GM23248 (cell line): Measurements from ENCODE around the gene SCN4A. TPM values are rescaled to one million over a fixed set of nuclear protein-coding genes. Genes with fewer than 3 reads are reported as not detected.
A peak's percentile ranks its signal among the peaks of the same experiment; 100 is the strongest.

ENCODE experiments used
- DNase-seq: peaks from one replicate; pipeline ENCODE4 v3.0.0-alpha.2; 2015
- H2AFZ ChIP-seq: fragments of 200-600 bp; sonication (generic); 2 replicates; pipeline ENCODE4 v1.6.1; 2016; ENCODE audit warnings: antibody characterized with exemption
- H3F3A ChIP-seq: fragments of 200-600 bp; sonication (generic); 2 replicates; pipeline ENCODE4 v1.6.1; 2016; ENCODE audit warnings: mild to moderate bottlenecking, antibody characterized with exemption, mixed run types; ENCODE audit not compliant: insufficient read depth
- H3K27ac ChIP-seq: fragments of 200-600 bp; sonication (generic); 2 replicates; pipeline ENCODE4 v1.5.1; 2016; ENCODE audit warnings: mild to moderate bottlenecking
- H3K27me3 ChIP-seq: fragments of 200-600 bp; sonication (generic); replicated peaks from 2 replicates; pipeline ENCODE4 v1.6.1; 2016; ENCODE audit warnings: mild to moderate bottlenecking; ENCODE audit not compliant: insufficient read depth
- H3K36me3 ChIP-seq: fragments of 200-600 bp; sonication (generic); 2 replicates; pipeline ENCODE4 v1.6.1; 2016; ENCODE audit warnings: low read depth, mild to moderate bottlenecking
- H3K4me1 ChIP-seq: fragments of 200-600 bp; sonication (generic); 2 replicates; pipeline ENCODE4 v1.6.1; 2016; ENCODE audit warnings: mild to moderate bottlenecking; ENCODE audit not compliant: insufficient read depth
- H3K4me2 ChIP-seq: fragments of 200-600 bp; sonication (generic); one replicate; pipeline ENCODE4 v1.6.1; 2016; ENCODE audit warnings: mild to moderate bottlenecking; ENCODE audit not compliant: unreplicated experiment
- H3K4me3 ChIP-seq: fragments of 200-600 bp; sonication (generic); 2 replicates; pipeline ENCODE4 v1.5.1; 2016; ENCODE audit warnings: mild to moderate bottlenecking
- H3K79me2 ChIP-seq: fragments of 200-600 bp; sonication (generic); 2 replicates; pipeline ENCODE4 v1.6.1; 2016; ENCODE audit warnings: mild to moderate bottlenecking; ENCODE audit not compliant: insufficient read depth
- H3K9ac ChIP-seq: fragments of 200-600 bp; sonication (generic); 2 replicates; pipeline ENCODE4 v1.6.1; 2016; ENCODE audit warnings: mild to moderate bottlenecking
- H3K9me2 ChIP-seq: fragments of 200-600 bp; sonication (generic); 2 replicates; pipeline ENCODE4 v1.6.1; 2016; ENCODE audit warnings: mixed run types, mild to moderate bottlenecking, moderate library complexity; ENCODE audit not compliant: insufficient read depth
- H3K9me3 ChIP-seq: fragments of 200-600 bp; sonication (generic); one replicate; pipeline ENCODE4 v1.6.1; 2017; ENCODE audit warnings: low read depth
- H4K20me1 ChIP-seq: fragments of 200-600 bp; sonication (generic); 2 replicates; pipeline ENCODE4 v1.6.0; 2016; ENCODE audit not compliant: insufficient read depth
- EZH2 ChIP-seq: fragments of 200-600 bp; sonication (generic); IDR thresholded peaks from 2 replicates; pipeline ENCODE4 v1.6.1; 2018; ENCODE audit warnings: antibody characterized with exemption, mild to moderate bottlenecking; ENCODE audit not compliant: insufficient read depth, poor library complexity, severe bottlenecking
- EZH2phosphoT487 ChIP-seq: fragments of 200-600 bp; sonication (generic); IDR thresholded peaks from 2 replicates; pipeline ENCODE4 v1.6.1; 2018; ENCODE audit warnings: antibody characterized with exemption, moderate library complexity, mild to moderate bottlenecking, low read depth; ENCODE audit not compliant: insufficient read depth
- WGBS, 2 experiments: methylation state at CpG; one replicate each; pipeline ENCODE4 v1.1.6; 2015 to 2017; ENCODE audit warnings: low lambda C conversion rate in 2 of 2, low coverage in 1 of 2; ENCODE audit errors: missing lambda C conversion rate in 2 of 2; 5-methylcytosine and 5-hydroxymethylcytosine counted together
- in situ Hi-C: fragments of 300-500 bp; cut with MboI; formaldehyde crosslinking; loops from 2 replicates; pipeline ENCODE4 v1.15.0; 2020
- polyA plus RNA-seq: library from polyadenylated mRNA; unstranded; fragments of >200 nt; fragmentation: Nextera tagmentation; extraction: Ambion mirVana; gene quantifications from 2 replicates; pipeline ENCODE4 v1.2.1, GENCODE V29; 2016
- total RNA-seq: library from RNA; depleted of rRNA; stranded (reverse); fragments of >200 nt; shearing (Covaris generic); gene quantifications from 2 replicates; pipeline ENCODE4 v1.2.3, GENCODE V29; 2014

SCN4A gene
- total and polyA plus RNA-seq, 2 experiments from 2014 or later: not detected

- Histone ChIP-seq H3K27me3 (no peaks in the 10 kb centered on the region), H3K4me1 (peaks cover 20% of the 10 kb centered on the region), H3K9ac (no peak overlapping the region), H3K4me3 (no peak overlapping the region), H2AFZ (no peak overlapping the region), H3K4me2 (no peak overlapping the region), H3K79me2 (no peaks in the 10 kb centered on the region), H3F3A (0 out of 2 replicates have a peak, but pooled peaks cover 5% of the 10 kb centered on the region), H3K9me2 (no peaks in the 10 kb centered on the region), H3K27ac (no peak overlapping the region), H3K9me3 (no peaks in the 10 kb centered on the region), H3K36me3 (no peaks in the 10 kb centered on the region), H4K20me1 (no peaks in the 10 kb centered on the region)
- no peak for DNase-seq
- in situ Hi-C loops: no loop called here
- 90 to 98% methylated on average over 2 of the region's 2 CpGs for WGBS, 2 experiments
- TF ChIP-seq EZH2: no peak
- TF ChIP-seq EZH2phosphoT487: no peak
Measured at GRCh38 chr17:63975541-63976092, 2.9 kb upstream of the SCN4A start.

GRCh38 chr17:63974594-63975192 is 2.0 kb upstream of the SCN4A start:
- 0 out of 2 replicates have a peak, but pooled peaks cover 5% of the 10 kb centered on the region for H3F3A ChIP-seq
- H3K4me3 ChIP-seq: no peak overlapping the region
- peak overlapping the region; percentile 26 for H3K27ac ChIP-seq
- H3K36me3 ChIP-seq: no peaks in the 10 kb centered on the region
- no peaks in the 10 kb centered on the region for H3K79me2 ChIP-seq
- 58 to 63% methylated on average over 10 of the region's 10 CpGs for WGBS, 2 experiments
- H3K9me3 ChIP-seq: no peaks in the 10 kb centered on the region
- H4K20me1 ChIP-seq: no peaks in the 10 kb centered on the region
- DNase-seq: peak; percentile 89
- H3K9ac ChIP-seq: no peak overlapping the region
- H2AFZ ChIP-seq: no peak overlapping the region
- no peaks in the 10 kb centered on the region for H3K9me2 ChIP-seq
- H3K27me3 ChIP-seq: no peaks in the 10 kb centered on the region
- H3K4me1 ChIP-seq: peaks cover 13% of the 10 kb centered on the region
- TF ChIP-seq EZH2phosphoT487 (no peak), EZH2 (no peak)
- in situ Hi-C loops: no loop called here
- peak overlapping the region; percentile 50 for H3K4me2 ChIP-seq

- in situ Hi-C loops: no loop called here
- Histone ChIP-seq H3K27me3 (no peaks in the 10 kb centered on the region), H3K4me3 (no peak overlapping the region), H3F3A (0 out of 2 replicates have a peak, but pooled peaks cover 5% of the 10 kb centered on the region), H3K27ac (peak overlapping the region; percentile 26), H3K4me2 (peak overlapping the region; percentile 50), H2AFZ (no peak overlapping the region), H4K20me1 (no peaks in the 10 kb centered on the region), H3K9me2 (no peaks in the 10 kb centered on the region), H3K9me3 (no peaks in the 10 kb centered on the region), H3K36me3 (no peaks in the 10 kb centered on the region), H3K4me1 (peaks cover 13% of the 10 kb centered on the region), H3K79me2 (no peaks in the 10 kb centered on the region), H3K9ac (no peak overlapping the region)
- TF ChIP-seq EZH2phosphoT487 (no peak), EZH2 (no peak)
- DNase-seq: peak; percentile 65
- WGBS, 2 experiments: 62 to 66% methylated on average over 11 to 12 of the region's 12 CpGs
Measured at GRCh38 chr17:63973930-63974593, 1.3 kb upstream of the SCN4A start.

- H3K27ac ChIP-seq: no peak overlapping the region
- in situ Hi-C loops: no loop called here
- WGBS, 2 experiments: 93 to 100% methylated on average over 6 of the region's 6 CpGs
Measured at GRCh38 chr17:63973247-63973646, 529 bp upstream of the SCN4A start.

More at GRCh38 chr17:63973247-63973646, 529 bp upstream of the SCN4A start:
- Histone ChIP-seq H4K20me1 (no peaks in the 10 kb centered on the region), H2AFZ (no peak overlapping the region), H3K79me2 (no peaks in the 10 kb centered on the region), H3K4me2 (no peak overlapping the region), H3K4me3 (no peak overlapping the region), H3K4me1 (peaks cover 13% of the 10 kb centered on the region), H3K36me3 (no peaks in the 10 kb centered on the region), H3K9me3 (no peaks in the 10 kb centered on the region), H3K27me3 (no peaks in the 10 kb centered on the region), H3K9me2 (no peaks in the 10 kb centered on the region), H3F3A (0 out of 2 replicates have a peak, but pooled peaks cover 5% of the 10 kb centered on the region), H3K9ac (no peak overlapping the region)
- no peak for DNase-seq
- no peak for TF ChIP-seq EZH2
- no peak for TF ChIP-seq EZH2phosphoT487
